ENCODE data around the gene CORO1C. TPM values are rescaled to one million over a fixed set of nuclear protein-coding genes. Genes with fewer than 3 reads are reported as not detected.
"Not testable (repeated sequence)": the region's sequence is repeated elsewhere in the genome, so short reads cannot be mapped to it uniquely, and the experiment has no call there.

CORO1C gene
- total RNA-seq, 1 donor from 2014 or later = 167 TPM

- DNase-seq (ENCODE audit: low spot score) = peak; percentile 67
Observed at GRCh38 chr12:108633534-108634248, 97.6 kb downstream of the CORO1C start, which contains the start of gene SELPLG. SELPLG (minus strand) TSS chr12:108633894; CDS start chr12:108624307, 9,587 bp downstream.

DNA sequence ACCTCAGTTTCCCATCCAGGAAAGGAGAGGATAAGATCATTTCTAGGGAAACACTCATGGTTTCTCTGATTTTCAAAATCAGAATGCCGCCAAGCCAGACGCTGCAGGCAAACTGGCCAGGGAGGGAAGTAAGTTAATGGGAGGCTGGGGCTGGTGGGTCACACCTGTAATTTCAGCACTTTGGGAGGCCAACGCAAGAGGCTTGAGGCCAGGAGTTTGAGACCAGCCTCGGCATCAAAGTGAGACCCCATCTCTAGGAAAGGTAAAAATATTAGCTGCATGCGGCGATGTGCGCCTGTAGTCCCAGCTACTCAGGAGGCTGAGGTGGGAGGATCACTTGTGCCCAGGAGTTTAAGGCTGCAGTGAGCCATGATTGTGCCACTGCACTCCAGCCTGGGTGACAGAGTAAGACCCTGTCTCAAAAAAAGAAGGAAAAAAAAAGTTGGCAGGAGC, 98.2 kb downstream of the CORO1C start:
- no peak for DNase-seq (ENCODE audit: low spot score)

DNA sequence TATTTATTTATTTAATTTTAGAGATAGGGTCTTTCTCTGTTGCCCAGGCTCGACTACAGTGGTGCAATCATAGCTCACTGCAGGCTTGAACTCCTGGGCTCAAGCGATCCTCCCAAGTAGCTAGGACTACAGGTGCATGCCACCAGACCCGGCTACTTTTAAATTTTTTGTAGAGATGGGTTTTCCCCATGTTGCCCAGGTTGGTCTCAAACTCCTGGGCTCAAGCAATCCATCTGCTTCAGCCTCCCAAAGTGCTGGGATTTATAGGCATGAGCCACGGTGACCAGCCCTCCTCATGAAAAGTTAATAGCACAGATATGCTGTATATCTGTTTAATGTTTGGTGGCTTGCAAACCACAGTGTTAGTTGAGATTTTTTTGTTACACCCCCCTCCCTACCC, 100.1 kb downstream of the CORO1C start:
- DNase-seq (ENCODE audit: low spot score) = not testable (repeated sequence)

DNA sequence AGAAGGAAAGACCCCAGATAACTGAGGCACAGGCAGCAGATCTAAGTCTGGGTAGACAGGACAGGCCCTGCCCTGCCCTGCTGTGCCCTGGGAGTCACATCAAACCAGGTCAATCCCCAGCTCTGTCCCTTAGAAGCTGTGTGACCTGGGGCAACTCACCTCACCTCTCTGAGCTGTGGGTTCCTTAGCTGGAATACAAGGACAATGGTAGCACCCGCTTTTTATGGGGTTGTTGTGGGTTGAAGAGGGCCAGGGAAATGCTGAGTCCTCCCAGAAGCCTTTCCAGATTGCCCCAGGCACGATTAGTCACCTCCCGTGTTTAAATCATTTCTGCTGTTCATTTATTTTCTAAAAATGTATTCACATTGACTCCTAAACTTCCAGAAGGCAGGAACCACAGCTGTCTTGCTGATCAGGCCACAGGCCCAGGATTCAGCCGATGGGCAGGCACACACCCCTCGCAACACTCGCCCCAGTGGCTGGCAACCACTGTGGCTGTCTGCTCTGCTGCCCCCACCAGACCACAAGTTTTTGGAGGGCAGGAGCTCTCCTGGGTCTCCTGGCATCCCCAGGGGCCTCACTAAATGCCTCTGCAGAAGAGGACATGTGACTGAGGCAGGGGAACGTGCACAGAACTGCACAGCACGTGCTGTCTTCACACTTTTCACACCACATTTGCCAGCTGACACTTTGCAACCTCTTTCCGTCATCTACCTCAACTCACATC, 100.7 kb downstream of the CORO1C start:
- DNase-seq (ENCODE audit: low spot score) = no peak

GRCh38 chr12:108629824-108630476, 101.4 kb downstream of the CORO1C start:
- no peak for DNase-seq (ENCODE audit: low spot score)

- DNase-seq (ENCODE audit: low spot score) = no peak
Observed at GRCh38 chr12:108629151-108629550, 102.2 kb downstream of the CORO1C start.

DNA sequence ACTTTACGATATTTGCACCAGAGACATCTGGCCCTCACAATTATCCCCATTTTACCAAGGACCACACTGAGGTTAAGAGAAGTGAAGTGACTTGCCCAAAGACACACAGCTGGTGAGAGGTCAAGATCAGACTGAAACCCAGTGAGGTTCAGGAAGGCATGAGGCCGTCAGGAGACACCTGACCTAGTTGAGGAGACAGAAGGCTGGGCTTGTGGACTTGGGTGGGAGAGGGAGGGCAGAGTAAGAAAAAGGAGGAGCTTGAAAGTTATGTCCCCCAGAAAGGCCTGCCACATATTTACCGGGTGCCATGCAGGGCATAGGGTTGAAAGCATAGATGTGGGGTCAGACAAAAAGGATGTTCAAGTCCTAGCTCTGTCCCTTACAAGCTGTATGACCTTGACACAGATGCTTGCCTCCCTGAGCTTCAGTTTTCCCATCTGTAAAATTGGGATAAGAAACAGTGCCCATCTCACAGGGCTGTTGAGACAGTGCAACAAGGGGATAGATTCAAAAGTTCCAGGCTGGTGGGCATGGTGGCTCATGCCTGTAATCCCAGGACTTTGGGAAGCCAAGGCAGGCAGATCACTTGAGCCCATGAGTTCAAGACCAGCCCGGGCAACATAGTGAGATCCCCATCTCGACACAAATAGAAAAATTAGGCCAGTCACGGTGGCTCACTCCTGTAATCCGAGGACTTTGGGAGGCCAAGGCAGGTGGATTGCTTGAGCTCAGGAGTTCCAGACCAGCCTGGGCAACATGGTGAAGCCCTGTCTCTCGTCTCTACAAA, 104.0 kb downstream of the CORO1C start:
- DNase-seq (ENCODE audit: low spot score) = no peak

DNA sequence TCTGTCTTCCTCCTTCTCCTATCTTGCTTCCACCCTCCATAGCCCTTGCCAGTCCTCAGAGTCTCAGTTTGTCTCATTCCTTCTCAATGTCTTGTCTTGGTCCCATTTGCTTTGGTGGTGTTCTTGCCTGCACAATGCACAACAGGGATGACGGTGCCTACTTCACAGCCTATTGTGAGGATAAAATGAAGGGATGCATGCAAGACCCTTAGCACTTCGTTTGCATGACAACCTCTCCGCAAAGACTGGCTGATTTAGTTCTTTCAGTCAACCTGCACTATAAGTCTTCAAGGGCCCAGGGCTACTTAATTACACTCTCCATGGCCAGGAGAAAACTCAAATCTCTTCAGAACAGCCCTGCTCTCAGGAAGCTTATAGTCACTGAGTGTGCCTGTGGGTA, 106.1 kb downstream of the CORO1C start:
- no peak for DNase-seq (ENCODE audit: low spot score)

GRCh38 chr12:108623577-108623976, 107.7 kb downstream of the CORO1C start:
- DNase-seq (ENCODE audit: low spot score) = no peak

DNA sequence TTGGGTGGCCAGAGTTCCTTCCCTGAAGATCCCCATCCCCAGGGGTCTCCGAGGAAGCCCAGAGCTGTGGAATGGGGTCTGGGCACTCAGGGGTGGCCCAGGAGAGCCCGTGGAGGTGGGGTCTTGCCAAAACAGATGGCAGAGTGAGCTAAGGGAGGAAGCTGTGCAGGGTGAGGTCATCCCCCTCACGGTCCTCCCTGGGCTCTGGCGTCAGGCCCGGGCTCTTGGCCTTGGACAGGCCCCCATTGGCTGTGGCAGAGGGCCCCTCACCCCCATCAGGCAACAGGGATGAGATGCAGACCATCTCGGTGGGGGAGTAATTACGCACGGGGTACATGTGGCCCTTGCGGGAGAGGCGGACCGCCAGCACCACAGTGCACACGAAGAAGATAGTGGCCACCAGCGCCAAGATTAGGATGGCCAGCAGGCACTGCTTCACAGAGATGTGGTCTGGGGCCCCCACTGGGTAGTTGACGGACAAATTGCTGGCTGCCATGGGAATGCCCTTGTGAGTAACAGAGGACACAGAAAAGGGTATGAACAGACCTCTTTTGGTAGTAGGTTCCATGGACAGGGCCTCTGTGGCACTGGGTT, 108.3 kb downstream of the CORO1C start:
- DNase-seq (ENCODE audit: low spot score) = no peak

DNA sequence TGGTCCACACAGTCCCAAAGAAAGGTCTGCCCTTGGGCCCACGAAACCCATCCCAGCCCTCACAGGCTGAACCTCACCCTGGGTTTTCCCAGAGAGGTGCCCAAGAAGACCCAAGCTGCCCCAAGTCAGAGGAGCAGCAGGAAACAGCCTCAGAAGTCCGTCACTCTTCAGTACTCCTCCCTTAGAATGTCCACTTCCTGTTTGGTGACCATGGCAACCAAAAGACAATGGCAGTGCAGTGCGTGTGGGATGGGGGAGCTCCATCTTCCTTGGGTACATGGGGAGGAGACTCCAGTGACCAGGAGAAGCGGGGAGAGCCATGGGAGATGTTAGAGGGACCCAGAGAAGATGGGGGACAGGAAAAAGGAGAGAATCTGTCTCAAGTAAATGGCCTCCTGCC, 108.9 kb downstream of the CORO1C start:
- no peak for DNase-seq (ENCODE audit: low spot score)

DNA sequence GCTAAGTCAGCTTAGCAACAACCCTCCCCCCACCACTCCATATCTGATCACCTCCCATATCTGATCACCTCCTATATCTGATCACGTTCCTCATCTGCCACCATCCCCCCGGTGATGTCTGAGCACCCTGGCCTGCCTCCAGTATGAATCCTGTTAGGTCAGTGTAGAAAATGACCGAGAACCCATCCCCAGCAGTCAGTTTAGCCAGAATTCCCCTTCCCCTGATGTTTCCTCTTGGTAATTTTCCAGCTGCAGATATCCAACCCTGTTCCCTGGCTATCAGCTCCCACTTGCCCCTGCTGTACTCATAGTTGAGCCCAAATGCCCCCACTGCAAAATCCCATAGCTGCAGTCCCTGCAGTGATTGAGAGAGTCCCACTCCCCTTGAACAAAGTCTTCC, 110.2 kb downstream of the CORO1C start:
- DNase-seq (ENCODE audit: low spot score) = no peak

GRCh38 chr12:108620236-108620879, 111.0 kb downstream of the CORO1C start:
- no peak for DNase-seq (ENCODE audit: low spot score)

- DNase-seq (ENCODE audit: low spot score) = no peak
Observed at GRCh38 chr12:108619369-108620160, 111.8 kb downstream of the CORO1C start.

- DNase-seq (ENCODE audit: low spot score) = not testable (repeated sequence)
Observed at GRCh38 chr12:108618953-108619274, 112.4 kb downstream of the CORO1C start.

- peak; percentile 73 for DNase-seq (ENCODE audit: low spot score)
Observed at GRCh38 chr12:108618079-108618952, 113.0 kb downstream of the CORO1C start.

DNA sequence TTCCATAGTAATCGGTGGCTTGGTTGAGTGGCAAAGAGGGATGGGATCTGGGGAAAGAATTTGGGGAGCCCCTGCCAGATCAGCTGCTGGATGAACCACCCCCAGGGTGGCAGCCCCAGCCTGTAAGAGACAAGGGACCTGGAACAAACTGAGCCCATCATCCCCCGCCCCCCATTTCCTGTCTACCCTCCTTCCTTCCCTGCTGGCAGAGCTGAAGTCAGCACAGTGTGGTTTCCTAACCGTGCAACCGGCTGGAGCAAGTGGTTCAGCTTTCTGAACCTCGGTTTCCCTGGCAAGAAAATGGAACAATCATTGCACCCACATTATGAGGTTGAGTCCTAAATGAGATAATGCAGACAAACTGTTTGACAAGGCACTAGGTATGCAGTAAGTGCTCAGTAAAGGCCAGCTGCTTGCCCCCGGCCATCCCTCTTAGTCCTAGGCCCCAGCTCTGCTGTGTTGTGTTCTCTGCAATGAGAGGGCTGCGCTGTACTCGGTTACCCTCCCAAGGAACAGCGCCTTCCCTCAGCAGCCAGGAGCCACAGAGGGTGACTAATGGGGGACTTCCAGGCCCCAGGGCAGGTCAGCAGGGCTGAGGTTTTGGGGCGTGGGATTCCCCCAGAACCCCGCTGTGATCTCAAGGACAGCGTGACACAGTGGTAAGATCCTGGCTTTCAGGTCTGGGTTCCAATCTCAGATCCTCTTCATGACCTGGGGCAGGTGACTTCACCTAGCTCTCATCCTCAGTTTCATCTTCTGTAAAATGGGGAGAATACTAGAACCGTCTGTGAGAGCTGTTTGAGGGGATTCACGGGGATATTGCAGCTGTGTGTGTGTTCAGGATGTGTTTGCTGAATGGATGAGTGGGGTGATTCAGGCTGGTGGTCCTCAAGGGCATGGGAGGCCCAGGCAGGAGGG, 114.1 kb downstream of the CORO1C start:
- no peak for DNase-seq (ENCODE audit: low spot score)

DNA sequence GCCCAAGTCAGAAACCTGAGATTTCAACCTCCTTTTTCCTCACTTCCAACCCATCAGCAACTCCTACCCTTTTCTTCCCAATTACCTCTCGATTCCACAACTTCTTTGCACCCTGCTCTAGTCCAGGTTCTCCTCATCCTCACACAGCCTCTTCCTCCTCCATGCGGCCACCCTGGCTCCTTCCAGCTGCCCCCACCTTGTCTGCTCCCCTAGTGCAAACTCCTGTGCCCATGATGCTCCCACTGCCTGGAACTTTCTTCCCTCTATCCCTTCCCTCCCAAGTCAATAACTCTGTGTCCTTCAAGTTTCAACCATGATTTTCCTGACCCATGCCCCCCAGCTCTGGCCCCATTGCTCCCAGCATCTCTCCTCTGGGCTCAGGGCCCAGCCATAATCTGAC, 115.0 kb downstream of the CORO1C start:
- no peak for DNase-seq (ENCODE audit: low spot score)
